GM23338 (cell line): ENCODE results near the gene BRAP. TPM values are rescaled to one million over a fixed set of nuclear protein-coding genes. Genes with fewer than 3 reads are reported as not detected.
A peak's percentile ranks its signal among the peaks of the same experiment; 100 is the strongest.

Experiments used
- ATAC-seq: fragments of 200-7000 bp; cut with Tn5 transposase; 3 replicates; pipeline ENCODE4 v1.9.1; 2020
- DNase-seq: peaks from one replicate; pipeline ENCODE4 v3.0.0-alpha.2; 2015; ENCODE audit warnings: low spot score
- H2AFZ ChIP-seq: fragments of 200-600 bp; sonication (generic); 2 replicates; pipeline ENCODE4 v1.8.0; 2016; ENCODE audit warnings: antibody characterized with exemption, mild to moderate bottlenecking, moderate library complexity
- H3F3A ChIP-seq: fragments of 200-600 bp; sonication (generic); replicated peaks from 2 replicates; pipeline ENCODE4 v1.8.0; 2017; ENCODE audit warnings: antibody characterized with exemption, mixed run types, low read depth
- H3K27ac ChIP-seq: fragments of 200-600 bp; sonication (generic); 2 replicates; pipeline ENCODE4 v1.6.1; 2016; ENCODE audit warnings: low read depth
- H3K27me3 ChIP-seq: fragments of 200-600 bp; sonication (generic); 2 replicates; pipeline ENCODE4 v1.8.0; 2016; ENCODE audit warnings: mild to moderate bottlenecking, mixed run types, moderate library complexity; ENCODE audit not compliant: insufficient read depth
- H3K36me3 ChIP-seq: fragments of 200-600 bp; sonication (generic); 2 replicates; pipeline ENCODE4 v1.8.0; 2016; ENCODE audit warnings: mild to moderate bottlenecking; ENCODE audit not compliant: insufficient read depth
- H3K4me1 ChIP-seq: fragments of 200-600 bp; sonication (generic); 2 replicates; pipeline ENCODE4 v1.8.0; 2016; ENCODE audit warnings: mild to moderate bottlenecking, moderate library complexity; ENCODE audit not compliant: insufficient read depth
- H3K4me2 ChIP-seq: fragments of 200-600 bp; sonication (generic); 2 replicates; pipeline ENCODE4 v1.7.1; 2017; ENCODE audit warnings: mixed run types
- H3K4me3 ChIP-seq: fragments of 200-600 bp; sonication (generic); 2 replicates; pipeline ENCODE4 v1.6.1; 2016; ENCODE audit warnings: mixed run types
- H3K79me2 ChIP-seq: fragments of 200-600 bp; sonication (generic); replicated peaks from 2 replicates; pipeline ENCODE4 v1.8.0; 2017; ENCODE audit warnings: mild to moderate bottlenecking; ENCODE audit not compliant: insufficient read depth
- H3K9me2 ChIP-seq: fragments of 200-600 bp; sonication (generic); 2 replicates; pipeline ENCODE4 v1.8.0; 2017; ENCODE audit not compliant: insufficient read depth
- H4K20me1 ChIP-seq: fragments of 200-600 bp; sonication (generic); replicated peaks from 2 replicates; pipeline ENCODE4 v1.8.0; 2017; ENCODE audit warnings: mild to moderate bottlenecking; ENCODE audit not compliant: insufficient read depth
- H3K27ac Mint-ChIP-seq: 2 replicates; pipeline ENCODE4 v1.8.0; 2020; ENCODE audit warnings: inconsistent platforms, mild to moderate bottlenecking, moderate library complexity, mixed read lengths
- H3K27me3 Mint-ChIP-seq: 3 replicates; pipeline ENCODE4 v1.8.0; 2022; ENCODE audit warnings: low read depth, mild to moderate bottlenecking, moderate library complexity, mixed read lengths, inconsistent platforms; ENCODE audit not compliant: insufficient read depth, poor library complexity
- H3K36me3 Mint-ChIP-seq: 3 replicates; pipeline ENCODE4 v1.8.0; 2021; ENCODE audit warnings: low read depth, mild to moderate bottlenecking, inconsistent platforms, moderate library complexity, mixed read lengths
- H3K4me1 Mint-ChIP-seq: 3 replicates; pipeline ENCODE4 v1.8.0; 2020; ENCODE audit warnings: mild to moderate bottlenecking, inconsistent platforms, mixed read lengths
- H3K4me3 Mint-ChIP-seq: 3 replicates; pipeline ENCODE4 v1.8.0; 2021; ENCODE audit warnings: moderate library complexity, mild to moderate bottlenecking, inconsistent platforms, mixed read lengths
- H3K9me3 Mint-ChIP-seq: 3 replicates; pipeline ENCODE4 v1.8.0; 2020; ENCODE audit warnings: moderate library complexity, mild to moderate bottlenecking, inconsistent platforms, mixed read lengths
- CREB1 ChIP-seq: fragments of 250-450 bp; sonication (Bioruptor Pico); IDR thresholded peaks from 2 replicates; pipeline ENCODE4 v1.5.0; 2020; ENCODE audit warnings: low read depth, mild to moderate bottlenecking, moderate library complexity
- EZH2 ChIP-seq: fragments of 200-600 bp; sonication (generic); IDR thresholded peaks from one replicate; pipeline ENCODE4 v1.8.0; 2017; ENCODE audit warnings: antibody characterized with exemption, mild to moderate bottlenecking, low read depth; ENCODE audit not compliant: unreplicated experiment
- EZH2phosphoT487 ChIP-seq: fragments of 200-600 bp; sonication (generic); IDR thresholded peaks from one replicate; pipeline ENCODE4 v1.8.1; 2018; ENCODE audit warnings: antibody characterized with exemption; ENCODE audit not compliant: unreplicated experiment
- STAT1 ChIP-seq: IDR thresholded peaks from one replicate; pipeline ENCODE4 v1.6.1; 2016; ENCODE audit warnings: antibody characterized with exemption; ENCODE audit not compliant: unreplicated experiment
- ZNF331 ChIP-seq: fragments of 250-450 bp; sonication (Bioruptor Pico); IDR thresholded peaks from 2 replicates; pipeline ENCODE4 v1.5.0; 2020; ENCODE audit warnings: low read depth, mild to moderate bottlenecking, moderate library complexity
- polyA plus RNA-seq: library from polyadenylated mRNA; unstranded; fragments of >200 nt; fragmentation: Nextera tagmentation; extraction: Ambion mirVana; gene quantifications from 2 replicates; pipeline ENCODE4 v1.2.1, GENCODE V29; 2016
- total RNA-seq: library from RNA; depleted of rRNA; stranded (reverse); fragments of >200 nt; shearing (Covaris generic); gene quantifications from 2 replicates; pipeline ENCODE4 v1.2.3, GENCODE V29; 2014
- TF ChIP-seq, protein P1 (sequence below): IDR thresholded peaks from one replicate; pipeline ENCODE4 v1.6.1; 2018; ENCODE audit warnings: antibody characterized with exemption; ENCODE audit not compliant: unreplicated experiment
- TF ChIP-seq, protein P2 (sequence below): IDR thresholded peaks from 2 replicates; pipeline ENCODE4 v1.6.1; 2016; ENCODE audit warnings: antibody characterized with exemption
- TF ChIP-seq, protein P3 (sequence below): fragments of 250-450 bp; sonication (Bioruptor Pico); IDR thresholded peaks from 2 replicates; pipeline ENCODE4 v1.5.0; 2020; ENCODE audit warnings: mild to moderate bottlenecking, moderate library complexity

BRAP gene
- total and polyA plus RNA-seq, 2 experiments from 2014 or later = 14.9 to 19.4 TPM

DNA sequence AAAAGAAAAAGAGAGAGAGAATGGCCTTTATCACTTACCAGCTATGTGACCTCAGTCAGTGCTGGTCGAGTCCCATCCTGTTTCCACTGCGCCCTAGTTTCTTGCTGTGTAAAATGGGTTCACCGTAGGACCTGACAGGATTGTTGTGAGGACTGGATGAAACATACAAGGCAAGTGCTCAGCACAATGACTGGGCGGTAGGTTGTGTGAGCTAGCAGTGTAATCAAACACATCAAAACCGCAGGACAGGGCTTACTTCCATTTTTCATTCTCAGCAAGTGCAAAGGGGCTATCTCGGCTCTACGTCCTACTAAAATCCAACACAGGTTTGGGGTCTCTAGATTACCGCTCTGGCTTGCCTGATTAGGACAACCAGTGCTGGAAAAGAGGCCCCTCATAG is 50.2 kb downstream of the BRAP start:
- Histone ChIP-seq H3K27me3 (no peaks in the 10 kb centered on the region), H3K27ac (peak overlapping the region; percentile 84), H4K20me1 (no peaks in the 10 kb centered on the region; the same call in 1 of the 2 replicates), H2AFZ (peak overlapping the region; percentile 70), H3F3A (peaks cover 13% of the 10 kb centered on the region; the same call in 1 of the 2 replicates), H3K79me2 (no peaks in the 10 kb centered on the region), H3K4me2 (peak overlapping the region; percentile 64), H3K4me1 (peaks cover 19% of the 10 kb centered on the region), H3K4me3 (no peak overlapping the region), H3K9me2 (no peaks in the 10 kb centered on the region), H3K36me3 (no peaks in the 10 kb centered on the region)
- DNase-seq (no peak), ATAC-seq (peak; percentile 11; the same call in 2 of the 3 replicates)
- Mint-ChIP-seq H3K36me3 (no peaks in the 10 kb centered on the region), H3K27ac (peak overlapping the region; percentile 61), H3K4me1 (peaks cover 24% of the 10 kb centered on the region), H3K9me3 (no peaks in the 10 kb centered on the region), H3K27me3 (peaks cover 6% of the 10 kb centered on the region), H3K4me3 (no peak overlapping the region)
- TF ChIP-seq STAT1 = no peak
- TF ChIP-seq, protein P1, sequence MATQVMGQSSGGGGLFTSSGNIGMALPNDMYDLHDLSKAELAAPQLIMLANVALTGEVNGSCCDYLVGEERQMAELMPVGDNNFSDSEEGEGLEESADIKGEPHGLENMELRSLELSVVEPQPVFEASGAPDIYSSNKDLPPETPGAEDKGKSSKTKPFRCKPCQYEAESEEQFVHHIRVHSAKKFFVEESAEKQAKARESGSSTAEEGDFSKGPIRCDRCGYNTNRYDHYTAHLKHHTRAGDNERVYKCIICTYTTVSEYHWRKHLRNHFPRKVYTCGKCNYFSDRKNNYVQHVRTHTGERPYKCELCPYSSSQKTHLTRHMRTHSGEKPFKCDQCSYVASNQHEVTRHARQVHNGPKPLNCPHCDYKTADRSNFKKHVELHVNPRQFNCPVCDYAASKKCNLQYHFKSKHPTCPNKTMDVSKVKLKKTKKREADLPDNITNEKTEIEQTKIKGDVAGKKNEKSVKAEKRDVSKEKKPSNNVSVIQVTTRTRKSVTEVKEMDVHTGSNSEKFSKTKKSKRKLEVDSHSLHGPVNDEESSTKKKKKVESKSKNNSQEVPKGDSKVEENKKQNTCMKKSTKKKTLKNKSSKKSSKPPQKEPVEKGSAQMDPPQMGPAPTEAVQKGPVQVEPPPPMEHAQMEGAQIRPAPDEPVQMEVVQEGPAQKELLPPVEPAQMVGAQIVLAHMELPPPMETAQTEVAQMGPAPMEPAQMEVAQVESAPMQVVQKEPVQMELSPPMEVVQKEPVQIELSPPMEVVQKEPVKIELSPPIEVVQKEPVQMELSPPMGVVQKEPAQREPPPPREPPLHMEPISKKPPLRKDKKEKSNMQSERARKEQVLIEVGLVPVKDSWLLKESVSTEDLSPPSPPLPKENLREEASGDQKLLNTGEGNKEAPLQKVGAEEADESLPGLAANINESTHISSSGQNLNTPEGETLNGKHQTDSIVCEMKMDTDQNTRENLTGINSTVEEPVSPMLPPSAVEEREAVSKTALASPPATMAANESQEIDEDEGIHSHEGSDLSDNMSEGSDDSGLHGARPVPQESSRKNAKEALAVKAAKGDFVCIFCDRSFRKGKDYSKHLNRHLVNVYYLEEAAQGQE = no peak
- TF ChIP-seq, protein P2, sequence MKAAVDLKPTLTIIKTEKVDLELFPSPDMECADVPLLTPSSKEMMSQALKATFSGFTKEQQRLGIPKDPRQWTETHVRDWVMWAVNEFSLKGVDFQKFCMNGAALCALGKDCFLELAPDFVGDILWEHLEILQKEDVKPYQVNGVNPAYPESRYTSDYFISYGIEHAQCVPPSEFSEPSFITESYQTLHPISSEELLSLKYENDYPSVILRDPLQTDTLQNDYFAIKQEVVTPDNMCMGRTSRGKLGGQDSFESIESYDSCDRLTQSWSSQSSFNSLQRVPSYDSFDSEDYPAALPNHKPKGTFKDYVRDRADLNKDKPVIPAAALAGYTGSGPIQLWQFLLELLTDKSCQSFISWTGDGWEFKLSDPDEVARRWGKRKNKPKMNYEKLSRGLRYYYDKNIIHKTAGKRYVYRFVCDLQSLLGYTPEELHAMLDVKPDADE = no peak

DNA sequence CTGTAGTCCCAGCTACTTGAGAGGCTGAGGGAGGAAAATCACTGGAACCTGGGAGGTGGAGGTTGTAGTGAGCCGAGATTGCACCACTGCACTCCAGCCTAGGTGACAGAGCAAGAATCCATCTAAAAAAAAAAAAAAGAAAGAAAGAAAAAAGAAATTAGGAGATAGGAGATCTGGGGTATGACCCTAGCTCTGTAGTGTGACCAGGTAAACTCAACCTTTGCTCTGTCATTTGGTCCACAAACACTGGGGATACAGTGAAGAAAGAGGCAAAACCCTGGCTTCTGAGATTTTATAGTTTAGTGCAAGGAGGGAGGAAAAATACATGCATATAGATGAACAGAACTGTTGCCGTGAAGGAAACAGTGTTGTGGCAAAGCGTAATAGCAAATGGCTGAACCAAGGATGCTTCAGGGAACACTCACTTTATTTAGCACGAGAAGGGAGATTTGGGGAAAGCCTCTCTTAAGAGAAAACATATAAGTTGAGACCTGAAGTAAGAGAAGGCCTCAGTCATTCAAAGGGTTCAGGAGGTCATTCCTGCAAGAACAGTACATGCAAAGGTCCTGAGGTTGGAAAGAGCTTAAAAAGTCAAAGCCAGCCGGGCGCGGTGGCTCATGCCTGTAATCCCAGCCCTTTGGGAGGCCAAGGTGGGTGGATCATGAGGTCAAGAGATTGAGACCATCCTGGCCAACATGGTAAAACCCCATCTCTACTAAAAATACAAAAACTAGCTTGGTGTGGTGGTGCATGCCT is 57.1 kb downstream of the BRAP start:
- H3K27ac ChIP-seq = no peak overlapping the region
- no peak overlapping the region for H3K4me2 ChIP-seq
- H3F3A ChIP-seq = no peaks in the 10 kb centered on the region
- Mint-ChIP-seq H3K4me3 (no peak overlapping the region), H3K27ac (no peak overlapping the region), H3K9me3 (no peaks in the 10 kb centered on the region), H3K27me3 (no peaks in the 10 kb centered on the region), H3K36me3 (no peaks in the 10 kb centered on the region), H3K4me1 (peaks cover 2% of the 10 kb centered on the region; the same call in 2 of the 3 replicates)
- ATAC-seq (no peak), DNase-seq (no peak)
- H2AFZ ChIP-seq = no peak overlapping the region
- no peaks in the 10 kb centered on the region; the same call in 1 of the 2 replicates for H3K4me1 ChIP-seq
- no peaks in the 10 kb centered on the region for H3K27me3 ChIP-seq
- no peaks in the 10 kb centered on the region for H3K36me3 ChIP-seq
- H3K79me2 ChIP-seq = no peaks in the 10 kb centered on the region
- H3K9me2 ChIP-seq = no peaks in the 10 kb centered on the region
- no peak overlapping the region for H3K4me3 ChIP-seq
- H4K20me1 ChIP-seq = no peaks in the 10 kb centered on the region
- TF ChIP-seq CREB1 (no peak), ZNF331 (CRISPR knock-in tag) (no peak), EZH2 (no peak), EZH2phosphoT487 (no peak)
- TF ChIP-seq, protein P3, sequence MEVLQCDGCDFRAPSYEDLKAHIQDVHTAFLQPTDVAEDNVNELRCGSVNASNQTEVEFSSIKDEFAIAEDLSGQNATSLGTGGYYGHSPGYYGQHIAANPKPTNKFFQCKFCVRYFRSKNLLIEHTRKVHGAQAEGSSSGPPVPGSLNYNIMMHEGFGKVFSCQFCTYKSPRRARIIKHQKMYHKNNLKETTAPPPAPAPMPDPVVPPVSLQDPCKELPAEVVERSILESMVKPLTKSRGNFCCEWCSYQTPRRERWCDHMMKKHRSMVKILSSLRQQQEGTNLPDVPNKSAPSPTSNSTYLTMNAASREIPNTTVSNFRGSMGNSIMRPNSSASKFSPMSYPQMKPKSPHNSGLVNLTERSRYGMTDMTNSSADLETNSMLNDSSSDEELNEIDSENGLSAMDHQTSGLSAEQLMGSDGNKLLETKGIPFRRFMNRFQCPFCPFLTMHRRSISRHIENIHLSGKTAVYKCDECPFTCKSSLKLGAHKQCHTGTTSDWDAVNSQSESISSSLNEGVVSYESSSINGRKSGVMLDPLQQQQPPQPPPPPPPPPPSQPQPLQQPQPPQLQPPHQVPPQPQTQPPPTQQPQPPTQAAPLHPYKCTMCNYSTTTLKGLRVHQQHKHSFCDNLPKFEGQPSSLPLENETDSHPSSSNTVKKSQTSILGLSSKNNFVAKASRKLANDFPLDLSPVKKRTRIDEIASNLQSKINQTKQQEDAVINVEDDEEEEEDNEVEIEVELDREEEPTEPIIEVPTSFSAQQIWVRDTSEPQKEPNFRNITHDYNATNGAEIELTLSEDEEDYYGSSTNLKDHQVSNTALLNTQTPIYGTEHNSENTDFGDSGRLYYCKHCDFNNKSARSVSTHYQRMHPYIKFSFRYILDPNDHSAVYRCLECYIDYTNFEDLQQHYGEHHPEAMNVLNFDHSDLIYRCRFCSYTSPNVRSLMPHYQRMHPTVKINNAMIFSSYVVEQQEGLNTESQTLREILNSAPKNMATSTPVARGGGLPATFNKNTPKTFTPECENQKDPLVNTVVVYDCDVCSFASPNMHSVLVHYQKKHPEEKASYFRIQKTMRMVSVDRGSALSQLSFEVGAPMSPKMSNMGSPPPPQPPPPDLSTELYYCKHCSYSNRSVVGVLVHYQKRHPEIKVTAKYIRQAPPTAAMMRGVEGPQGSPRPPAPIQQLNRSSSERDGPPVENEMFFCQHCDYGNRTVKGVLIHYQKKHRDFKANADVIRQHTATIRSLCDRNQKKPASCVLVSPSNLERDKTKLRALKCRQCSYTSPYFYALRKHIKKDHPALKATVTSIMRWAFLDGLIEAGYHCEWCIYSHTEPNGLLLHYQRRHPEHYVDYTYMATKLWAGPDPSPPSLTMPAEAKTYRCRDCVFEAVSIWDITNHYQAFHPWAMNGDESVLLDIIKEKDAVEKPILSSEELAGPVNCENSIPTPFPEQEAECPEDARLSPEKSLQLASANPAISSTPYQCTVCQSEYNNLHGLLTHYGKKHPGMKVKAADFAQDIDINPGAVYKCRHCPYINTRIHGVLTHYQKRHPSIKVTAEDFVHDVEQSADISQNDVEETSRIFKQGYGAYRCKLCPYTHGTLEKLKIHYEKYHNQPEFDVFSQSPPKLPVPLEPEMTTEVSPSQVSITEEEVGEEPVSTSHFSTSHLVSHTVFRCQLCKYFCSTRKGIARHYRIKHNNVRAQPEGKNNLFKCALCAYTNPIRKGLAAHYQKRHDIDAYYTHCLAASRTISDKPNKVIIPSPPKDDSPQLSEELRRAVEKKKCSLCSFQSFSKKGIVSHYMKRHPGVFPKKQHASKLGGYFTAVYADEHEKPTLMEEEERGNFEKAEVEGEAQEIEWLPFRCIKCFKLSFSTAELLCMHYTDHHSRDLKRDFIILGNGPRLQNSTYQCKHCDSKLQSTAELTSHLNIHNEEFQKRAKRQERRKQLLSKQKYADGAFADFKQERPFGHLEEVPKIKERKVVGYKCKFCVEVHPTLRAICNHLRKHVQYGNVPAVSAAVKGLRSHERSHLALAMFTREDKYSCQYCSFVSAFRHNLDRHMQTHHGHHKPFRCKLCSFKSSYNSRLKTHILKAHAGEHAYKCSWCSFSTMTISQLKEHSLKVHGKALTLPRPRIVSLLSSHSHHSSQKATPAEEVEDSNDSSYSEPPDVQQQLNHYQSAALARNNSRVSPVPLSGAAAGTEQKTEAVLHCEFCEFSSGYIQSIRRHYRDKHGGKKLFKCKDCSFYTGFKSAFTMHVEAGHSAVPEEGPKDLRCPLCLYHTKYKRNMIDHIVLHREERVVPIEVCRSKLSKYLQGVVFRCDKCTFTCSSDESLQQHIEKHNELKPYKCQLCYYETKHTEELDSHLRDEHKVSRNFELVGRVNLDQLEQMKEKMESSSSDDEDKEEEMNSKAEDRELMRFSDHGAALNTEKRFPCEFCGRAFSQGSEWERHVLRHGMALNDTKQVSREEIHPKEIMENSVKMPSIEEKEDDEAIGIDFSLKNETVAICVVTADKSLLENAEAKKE = no peak
